Left lung (tissue), 10 donors: ENCODE results near the gene POTEH. TPM values are rescaled to one million over a fixed set of nuclear protein-coding genes. Genes with fewer than 3 reads are reported as not detected.
"Not testable (repeated sequence)": the region's sequence is repeated elsewhere in the genome, so short reads cannot be mapped to it uniquely, and the experiment has no call there.

Experiments used
- ATAC-seq: fragments of 200-7000 bp; cut with Tn5 transposase; one replicate; pipeline ENCODE4 v1.9.1; 2020; ENCODE audit warnings: moderate library complexity
- DNase-seq, 4 donors: peaks; one replicate each; pipeline ENCODE4 v3.0.0-alpha.2; 2013 to 2020
- H3K27ac ChIP-seq, 2 donors: fragments of 200-600 bp; sonication (generic) in 1 of 2; one replicate each; pipeline versions ENCODE4 v1.5.0 to v1.8.0; 2020 to 2021
- H3K27me3 ChIP-seq, 2 donors: fragments of 200-600 bp; sonication (generic) in 1 of 2; one replicate each; pipeline versions ENCODE4 v1.5.0 to v1.8.0; 2020 to 2021
- H3K36me3 ChIP-seq, 2 donors: fragments of 200-600 bp; sonication (generic) in 1 of 2; one replicate each; pipeline versions ENCODE4 v1.5.0 to v1.8.0; 2020 to 2021
- H3K4me1 ChIP-seq, 2 donors: fragments of 200-600 bp; one replicate each; pipeline ENCODE4 v1.8.0; 2021
- H3K4me3 ChIP-seq, 2 donors: fragments of 200-600 bp; sonication (generic) in 1 of 2; one replicate each; pipeline versions ENCODE4 v1.5.0 to v1.8.0; 2020 to 2021; ENCODE audit warnings: mild to moderate bottlenecking in 1 of 2
- H3K9me3 ChIP-seq, 2 donors: fragments of 200-600 bp; sonication (generic) in 1 of 2; one replicate each; pipeline versions ENCODE4 v1.5.0 to v1.8.0; 2020 to 2021
- intact Hi-C, 2 donors: fragments of 100-400 bp; cut with DNase I; formaldehyde crosslinking; loops; one replicate each; pipeline versions ENCODE4 v1.11.2 to v1.14.2; 2022
- polyA plus RNA-seq, 6 donors: library from polyadenylated mRNA; unstranded; fragments of 120-200 nt; gene quantifications; one replicate each; pipeline ENCODE4 v1.2.1, GENCODE V29; 2013; ENCODE audit not compliant: insufficient read length in 6 of 6
- total RNA-seq, 2 donors: library from RNA; stranded (reverse); fragmentation: NEBNext Ultra II Directional; extraction: Animal tissue kit (Norgen Biotek cat#: 25700); gene quantifications; one replicate each; pipeline ENCODE4 v1.2.1, GENCODE V29; 2021
- donor health status: DM: no; HTN: yes; CAD: no.
- donor health status: DM: no; HTN: no; CAD: no.

The POTEH gene
- total and polyA plus RNA-seq, 8 donors: not detected

DNA sequence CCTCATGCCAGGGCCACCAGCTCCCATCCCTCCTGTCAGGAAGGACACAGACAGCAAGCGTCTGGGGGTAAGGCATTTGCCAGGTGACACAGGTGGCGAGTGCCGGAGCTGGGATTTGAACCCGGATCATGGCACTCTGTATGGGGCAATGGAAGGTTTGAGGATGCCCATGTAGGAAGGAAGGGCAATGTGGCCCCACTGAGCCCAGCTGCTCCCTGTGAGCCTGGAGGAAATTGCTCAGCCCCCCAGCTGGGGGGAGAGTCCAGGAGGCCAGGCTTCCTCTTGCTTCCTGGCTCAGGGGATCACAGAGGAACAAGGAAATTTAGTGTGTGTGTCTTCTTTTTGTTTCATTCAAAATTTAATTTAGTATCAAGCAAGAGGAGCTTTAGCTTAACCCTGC, 2.1 kb upstream of the POTEH start:
- intact Hi-C loops, H3K4me3 ChIP-seq, H3K36me3 ChIP-seq, H3K27ac ChIP-seq, H3K27me3 ChIP-seq, H3K4me1 ChIP-seq, ATAC-seq, H3K9me3 ChIP-seq: not testable (repeated sequence)
- peak in 1 of 4 donors; percentile 9 for DNase-seq

DNA sequence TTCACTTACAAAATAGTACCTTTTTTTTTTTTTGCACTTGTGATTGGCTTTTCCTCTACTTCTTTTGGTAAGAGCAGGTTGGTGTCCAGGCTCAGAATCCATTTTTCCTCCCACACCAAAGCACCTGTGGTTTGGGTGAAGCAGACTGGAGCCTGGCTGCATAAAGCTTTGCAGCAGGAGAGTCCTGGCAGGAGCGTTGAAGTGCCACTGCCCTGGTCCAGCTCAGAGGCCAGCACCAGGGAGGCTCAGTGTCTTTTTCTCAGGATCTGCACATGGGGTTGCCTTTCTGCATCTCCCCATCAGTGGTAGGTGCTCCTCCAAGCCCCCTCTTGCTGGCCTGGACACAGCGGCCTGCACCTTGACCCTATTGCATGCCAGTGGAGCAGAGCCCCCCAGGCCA, 1.7 kb upstream of the POTEH start:
- H3K27ac ChIP-seq, H3K36me3 ChIP-seq, H3K4me3 ChIP-seq, ATAC-seq, intact Hi-C loops, H3K4me1 ChIP-seq, H3K27me3 ChIP-seq, H3K9me3 ChIP-seq: not testable (repeated sequence)
- peak in 1 of 4 donors; percentile 21 for DNase-seq

DNA sequence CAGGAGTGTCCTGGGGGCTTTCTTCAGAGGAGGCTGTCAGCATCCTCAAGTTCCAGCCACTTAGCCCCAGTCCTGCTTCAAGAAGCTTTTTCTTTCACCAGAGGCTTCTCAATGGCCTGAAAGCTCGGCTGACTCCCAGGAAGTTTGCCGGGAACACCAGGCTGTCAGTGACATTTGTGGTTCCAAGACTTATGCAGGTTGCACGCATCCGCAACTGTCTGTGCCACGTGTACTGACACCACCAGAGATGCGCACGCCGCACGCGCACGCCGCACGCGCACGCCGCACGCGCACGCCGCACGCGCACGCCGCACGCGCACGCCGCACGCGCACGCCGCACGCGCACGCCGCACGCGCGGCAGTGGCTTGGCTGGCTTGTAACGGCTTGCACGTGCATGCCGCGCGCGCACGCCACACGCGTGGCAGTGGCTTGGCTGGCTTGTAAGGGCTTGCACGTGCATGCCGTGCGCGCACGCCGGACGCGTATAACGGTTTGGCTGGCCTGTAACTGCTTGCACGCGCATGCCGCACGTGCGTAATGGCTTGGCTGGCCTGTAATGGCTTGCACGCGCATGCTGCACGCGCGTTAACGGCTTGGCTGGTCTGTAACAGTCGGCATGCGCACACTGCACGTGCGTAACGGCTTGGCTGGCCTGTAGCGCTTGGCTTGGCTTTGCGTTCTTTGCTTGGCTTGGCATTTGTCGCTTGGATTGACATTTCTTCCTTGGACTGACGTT, 646 bp upstream of the POTEH start:
- H3K27me3 ChIP-seq, H3K4me1 ChIP-seq, H3K27ac ChIP-seq, H3K4me3 ChIP-seq, H3K9me3 ChIP-seq, intact Hi-C loops, H3K36me3 ChIP-seq, ATAC-seq: not testable (repeated sequence)
- DNase-seq: peak in 1 of 4 donors; percentile 85

DNA sequence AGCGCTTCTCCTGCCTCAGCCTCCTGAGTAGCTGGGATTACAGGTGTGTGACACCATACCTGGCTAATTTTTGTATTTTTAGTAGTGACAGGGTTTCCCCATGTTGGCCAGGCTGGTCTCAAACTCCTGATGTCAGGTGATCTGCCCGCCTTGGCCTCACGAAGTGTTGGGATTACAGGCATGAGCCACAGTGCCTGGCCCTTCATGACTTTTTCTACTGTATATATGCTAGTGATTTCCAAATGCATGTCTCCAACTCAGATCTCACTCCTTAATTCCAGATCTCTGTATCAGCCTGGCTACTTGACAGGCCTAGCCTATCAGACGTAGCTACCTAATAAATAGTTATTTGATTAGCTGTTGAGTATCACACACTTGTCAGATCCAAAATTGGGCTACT, 23.8 kb downstream of the POTEH start:
- intact Hi-C loops, ATAC-seq, H3K9me3 ChIP-seq, H3K4me1 ChIP-seq, H3K27ac ChIP-seq, H3K36me3 ChIP-seq, H3K4me3 ChIP-seq, H3K27me3 ChIP-seq: not testable (repeated sequence)
- peak in 1 of 4 donors; percentile 54 for DNase-seq

DNA sequence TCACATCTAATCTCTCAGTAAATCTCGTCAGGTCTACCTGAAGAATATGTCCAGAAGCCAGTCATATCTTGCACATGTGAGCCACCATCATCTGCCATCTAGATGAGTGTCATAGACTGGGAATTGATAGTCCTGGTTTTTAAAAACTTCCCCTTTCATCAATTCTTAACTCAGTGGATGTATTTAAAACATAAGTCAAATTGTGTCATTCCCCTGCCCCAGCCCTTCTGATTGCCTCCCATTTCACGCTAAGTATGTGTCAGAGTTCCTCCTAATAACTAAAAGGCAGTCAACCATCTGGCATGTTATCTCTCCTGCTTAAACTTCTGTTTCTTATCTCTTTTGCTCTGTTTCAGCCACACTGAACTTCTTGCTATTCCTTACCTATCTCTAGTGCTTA, 24.3 kb downstream of the POTEH start:
- H3K27me3 ChIP-seq, H3K9me3 ChIP-seq, H3K27ac ChIP-seq, intact Hi-C loops, H3K4me3 ChIP-seq, ATAC-seq, H3K36me3 ChIP-seq, DNase-seq, H3K4me1 ChIP-seq: not testable (repeated sequence)

DNA sequence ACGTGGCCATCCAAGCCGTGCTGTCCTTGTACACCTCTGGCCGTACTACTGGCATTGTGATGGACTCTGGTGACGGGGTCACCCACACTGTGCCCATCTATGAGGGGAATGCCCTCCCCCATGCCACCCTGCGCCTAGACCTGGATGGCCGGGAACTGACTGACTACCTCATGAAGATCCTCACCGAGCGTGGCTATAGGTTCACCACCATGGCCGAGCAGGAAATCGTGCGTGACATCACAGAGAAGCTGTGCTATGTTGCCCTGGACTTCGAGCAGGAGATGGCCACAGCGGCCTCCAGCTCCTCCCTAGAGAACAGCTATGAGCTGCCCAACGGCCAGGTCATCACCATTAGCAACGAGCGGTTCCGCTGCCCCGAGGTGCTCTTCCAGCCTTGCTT, 32.1 kb downstream of the POTEH start:
- H3K27ac ChIP-seq, ATAC-seq, intact Hi-C loops, H3K4me1 ChIP-seq, H3K36me3 ChIP-seq, H3K9me3 ChIP-seq, H3K4me3 ChIP-seq, H3K27me3 ChIP-seq: not testable (repeated sequence)
- peak in 1 of 4 donors; percentile 16 for DNase-seq

DNA sequence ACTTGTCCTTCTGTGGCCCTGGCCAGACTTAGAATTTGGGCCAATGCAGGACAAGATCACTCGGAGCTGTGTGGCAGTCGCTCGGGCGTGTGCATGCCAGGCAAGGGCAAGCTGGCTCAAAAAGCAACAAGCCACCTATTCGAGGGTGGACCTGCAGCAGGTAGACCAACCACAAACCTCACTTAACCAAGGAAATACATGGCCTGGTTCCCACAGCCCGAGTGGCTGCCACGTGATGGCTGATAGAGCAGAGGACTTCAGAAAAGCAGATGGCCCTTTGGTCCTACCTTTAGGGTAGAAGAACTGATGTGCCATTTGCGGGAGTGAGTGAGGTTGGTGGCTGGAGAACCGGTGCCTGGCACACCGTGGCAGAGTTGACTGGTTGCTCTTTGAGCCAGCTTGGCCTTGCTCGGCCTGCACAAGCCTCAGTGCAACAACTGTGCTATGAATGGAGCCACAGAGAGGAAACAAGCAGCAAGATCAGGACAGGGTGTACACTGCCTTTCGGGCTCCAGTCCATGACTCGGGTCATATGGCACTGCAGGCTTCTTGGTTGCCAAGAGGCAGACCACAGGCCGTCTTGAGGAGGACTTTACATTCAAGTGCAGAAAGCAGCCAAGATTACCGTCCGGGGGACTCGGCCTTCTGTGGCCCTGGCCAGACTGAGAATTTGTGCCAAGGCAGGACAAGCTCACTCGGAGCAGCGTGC, 39.5 kb downstream of the POTEH start:
- peak in 1 of 4 donors; percentile 19 for DNase-seq
- H3K4me1 ChIP-seq, intact Hi-C loops, ATAC-seq, H3K9me3 ChIP-seq, H3K27me3 ChIP-seq, H3K4me3 ChIP-seq, H3K36me3 ChIP-seq, H3K27ac ChIP-seq: not testable (repeated sequence)

DNA sequence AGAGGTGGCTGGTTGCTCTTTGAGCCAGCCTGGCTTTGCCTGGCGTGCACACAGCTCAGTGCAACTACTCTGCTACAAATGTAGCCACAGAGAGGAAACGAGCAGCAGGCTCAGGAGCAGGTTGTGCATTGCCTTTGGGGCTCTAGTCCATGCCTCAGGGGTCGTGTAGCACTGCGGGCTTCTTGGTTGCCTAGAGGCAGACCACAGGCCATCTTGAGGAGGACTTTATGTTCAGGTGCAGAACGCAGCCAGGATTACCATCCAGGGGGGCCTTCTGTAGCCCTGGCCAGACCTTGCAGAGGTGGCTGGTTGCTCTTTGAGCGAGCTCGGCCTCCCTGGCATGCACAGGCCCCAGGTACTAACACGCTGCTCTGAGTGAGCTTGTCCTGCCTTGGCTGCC, 41.2 kb downstream of the POTEH start:
- H3K4me3 ChIP-seq, H3K27me3 ChIP-seq, ATAC-seq, H3K4me1 ChIP-seq, H3K9me3 ChIP-seq, H3K27ac ChIP-seq, DNase-seq, H3K36me3 ChIP-seq, intact Hi-C loops: not testable (repeated sequence)

DNA sequence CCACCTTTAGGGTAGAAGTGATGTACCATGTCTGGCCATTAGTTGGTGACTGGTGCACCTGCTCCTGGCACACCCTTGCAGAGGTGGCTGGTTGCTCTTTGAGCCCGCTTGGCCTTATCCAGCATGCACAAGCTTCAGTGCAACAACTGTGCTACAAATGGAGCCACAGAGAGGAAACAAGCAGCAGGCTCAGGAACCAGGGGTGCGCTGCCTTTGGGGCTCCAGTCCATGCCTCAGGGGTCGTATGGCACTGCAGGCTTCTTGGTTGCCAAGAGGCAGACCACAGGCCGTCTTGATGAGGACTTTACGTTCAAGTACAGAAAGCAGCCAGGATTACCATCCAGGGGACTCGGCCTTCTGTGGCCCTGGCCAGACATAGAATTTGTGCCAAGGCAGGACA, 44.6 kb downstream of the POTEH start:
- H3K27ac ChIP-seq, H3K27me3 ChIP-seq, intact Hi-C loops, H3K4me1 ChIP-seq, H3K9me3 ChIP-seq, ATAC-seq, H3K4me3 ChIP-seq, H3K36me3 ChIP-seq: not testable (repeated sequence)
- DNase-seq: peak in 1 of 4 donors; percentile 15

DNA sequence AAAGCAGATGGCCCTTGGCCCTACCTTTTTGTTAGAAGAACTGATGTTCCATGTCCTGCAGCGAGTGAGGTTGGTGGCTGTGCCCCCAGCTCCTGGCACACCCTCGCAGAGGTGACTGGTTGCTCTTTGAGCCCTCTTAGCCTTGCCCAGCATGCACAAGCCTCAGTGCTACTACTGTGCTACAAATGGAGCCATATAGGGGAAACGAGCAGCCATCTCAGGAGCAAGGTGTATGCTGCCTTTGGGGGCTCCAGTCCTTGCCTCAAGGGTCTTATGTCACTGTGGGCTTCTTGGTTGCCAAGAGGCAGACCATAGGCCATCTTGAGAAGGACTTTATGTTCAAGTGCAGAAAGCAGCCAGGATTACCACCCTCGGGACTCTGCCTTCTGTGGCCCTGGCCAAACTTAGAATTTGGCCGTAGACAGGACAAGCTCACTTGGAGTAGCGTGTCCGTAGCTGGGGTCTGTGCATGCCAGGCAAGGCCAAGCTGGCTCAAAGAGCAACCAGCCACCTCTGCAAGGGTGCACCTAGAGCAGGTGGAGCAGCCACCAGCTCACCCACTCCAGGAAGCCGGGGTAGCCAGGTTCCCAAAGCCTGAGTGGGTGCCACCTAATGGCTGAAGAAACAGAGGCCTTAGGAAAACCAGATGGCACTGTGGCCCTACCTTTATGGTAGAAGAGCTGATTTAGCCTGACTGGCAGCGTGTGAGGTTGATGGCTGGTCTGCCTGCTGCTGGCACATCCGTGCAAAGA, 48.5 kb downstream of the POTEH start:
- H3K4me3 ChIP-seq, DNase-seq, H3K36me3 ChIP-seq, H3K9me3 ChIP-seq, intact Hi-C loops, H3K27ac ChIP-seq, H3K27me3 ChIP-seq, H3K4me1 ChIP-seq, ATAC-seq: not testable (repeated sequence)

DNA sequence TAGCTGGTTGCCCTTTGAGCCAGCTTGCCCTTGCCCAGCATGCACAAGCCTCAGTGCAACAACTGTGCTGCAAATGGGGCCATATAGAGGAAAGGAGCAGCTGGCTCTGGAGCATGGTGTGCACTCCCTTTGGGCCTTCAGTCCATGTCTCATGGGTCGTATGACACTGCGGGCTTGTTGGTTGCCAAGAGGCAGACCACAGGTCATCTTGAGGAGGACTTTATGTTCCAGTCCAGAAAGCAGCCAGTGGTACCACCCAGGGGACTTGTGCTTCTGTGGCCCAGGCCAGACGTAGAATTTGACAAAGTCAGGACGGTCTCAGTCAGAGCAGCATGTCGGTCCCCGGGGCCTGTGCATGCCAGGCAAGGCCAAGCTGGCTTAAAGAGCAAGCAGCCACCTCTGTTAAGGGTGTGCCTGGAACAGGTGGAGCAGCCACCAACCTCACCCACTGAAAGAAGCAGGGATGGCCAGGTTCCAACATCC, 49.1 kb downstream of the POTEH start:
- ATAC-seq, H3K27ac ChIP-seq, H3K9me3 ChIP-seq, H3K36me3 ChIP-seq, intact Hi-C loops, DNase-seq, H3K27me3 ChIP-seq, H3K4me3 ChIP-seq, H3K4me1 ChIP-seq: not testable (repeated sequence)

DNA sequence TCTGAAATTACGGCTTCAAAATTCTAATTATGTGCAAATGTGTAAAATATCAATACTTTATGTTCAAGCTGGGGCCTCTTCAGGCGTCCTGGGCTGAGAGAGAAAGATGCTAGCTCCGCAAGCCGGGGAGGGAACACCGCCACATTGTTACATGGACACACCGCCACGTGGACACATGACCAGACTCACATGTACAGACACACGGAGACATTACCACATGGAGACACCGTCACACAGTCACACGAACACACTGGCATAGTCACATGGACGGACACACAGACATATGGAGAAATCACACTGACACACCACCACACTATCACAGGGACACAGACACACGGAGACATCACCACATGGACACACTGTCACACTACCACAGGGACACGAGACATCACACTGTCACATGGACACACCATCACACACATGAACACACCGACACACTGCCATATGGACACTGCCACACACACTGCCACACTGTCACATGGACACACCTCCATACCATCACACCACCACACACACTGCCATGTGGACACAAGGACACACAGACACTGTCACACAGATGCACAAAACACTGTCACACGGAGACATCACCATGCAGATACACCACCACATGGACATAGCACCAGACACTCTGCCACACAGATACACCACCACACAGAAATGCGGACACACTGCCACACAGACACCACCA, 58.0 kb downstream of the POTEH start:
- H3K9me3 ChIP-seq, intact Hi-C loops, ATAC-seq, H3K4me3 ChIP-seq, H3K27me3 ChIP-seq, H3K4me1 ChIP-seq, H3K27ac ChIP-seq, H3K36me3 ChIP-seq: not testable (repeated sequence)
- DNase-seq: peak in 1 of 4 donors; percentile 17
